Uterus (tissue), 2 donors: ENCODE measurements around the gene NHEJ1.

Experiments
- CTCF ChIP-seq, 4 experiments: fragments of 200-600 bp in 2 of 4; fragments of 450-650 bp in 2 of 4; sonication (generic) in 2 of 4; IDR thresholded peaks; one replicate each; pipeline ENCODE4 v1.5.1; 2016 to 2019; ENCODE audit warnings: antibody characterized with exemption in 4 of 4, mild to moderate bottlenecking in 2 of 4, moderate library complexity in 1 of 4
- POLR2A ChIP-seq, 2 donors: fragments of 450-650 bp; IDR thresholded peaks; one replicate each; pipeline ENCODE4 v1.6.1; 2016; ENCODE audit warnings: antibody characterized with exemption in 2 of 2, mild to moderate bottlenecking in 1 of 2, moderate library complexity in 1 of 2

GRCh38 chr2:219062081-219062480, 98.5 kb downstream of the NHEJ1 start:
- no peak for TF ChIP-seq POLR2A (IDR thresholded peaks at IDR 0.05)
- TF ChIP-seq CTCF (IDR thresholded peaks at IDR 0.05): no peak
